ENCODE data around the gene PMS2. TPM values are rescaled to one million over a fixed set of nuclear protein-coding genes. Genes with fewer than 3 reads are reported as not detected.

Gene PMS2
- total and polyA plus RNA-seq, 9 of the 15 experiments (the other 6 are each of a cell fraction or from before 2014, with no cell fraction given) = 4.9 to 27.6 (median 16.5) TPM

GRCh38 chr7:6015917-6016652, 7.2 kb upstream of the PMS2 start (continued):
- TF ChIP-seq ZNF318 (IDR thresholded peaks at IDR 0.05; ENCODE audit: borderline replicate concordance in 1 of 2, low read depth in 1 of 2) = no peak
- TF ChIP-seq SREBF2 (CRISPR knock-in tag; IDR thresholded peaks at IDR 0.05) = no peak
- TF ChIP-seq ILK (tag; IDR thresholded peaks at IDR 0.05; ENCODE audit: borderline replicate concordance, low read depth) = no peak
- peak; percentile 70; the same call in 1 of the 2 replicates for TF ChIP-seq L3MBTL2 (IDR thresholded peaks at IDR 0.05)
- TF ChIP-seq XRCC5 (IDR thresholded peaks at IDR 0.05; ENCODE audit: low read depth, low read length) = no peak
- TF ChIP-seq FOXK2 (conservative IDR thresholded peaks at IDR 0.05 in 1 of 2, IDR thresholded peaks at IDR 0.05 in 1 of 2; ENCODE audit: low read depth in 2 of 2) = no peak
- TF ChIP-seq PREB (CRISPR knock-in tag; IDR thresholded peaks at IDR 0.05) = no peak
- TF ChIP-seq PTBP1 (IDR thresholded peaks at IDR 0.05; ENCODE audit: low read depth, low read length) = no peak
- peak; percentile 89; the same call in 1 of the 2 replicates for TF ChIP-seq NFRKB (IDR thresholded peaks at IDR 0.05; ENCODE audit: low read depth)
- TF ChIP-seq OTX1 (CRISPR knock-in tag; IDR thresholded peaks at IDR 0.05) = no peak
- TF ChIP-seq ELF1 (tag; IDR thresholded peaks at IDR 0.05) = no peak
- TF ChIP-seq NELFE (IDR thresholded peaks at IDR 0.05; ENCODE audit: insufficient read depth, insufficient read length) = no peak
- TF ChIP-seq MITF (IDR thresholded peaks at IDR 0.05) = no peak
- no peak for TF ChIP-seq PML (IDR thresholded peaks at IDR 0.05; ENCODE audit: low read length)
- no peak for TF ChIP-seq FOXP1 (CRISPR knock-in tag; IDR thresholded peaks at IDR 0.05)
- no peak for TF ChIP-seq E2F5 (CRISPR knock-in tag; IDR thresholded peaks at IDR 0.05)
- no peak for TF ChIP-seq ZNF76 (CRISPR knock-in tag; IDR thresholded peaks at IDR 0.05; ENCODE audit: borderline replicate concordance)
